ENCODE data around the gene TNRC18.

- TF ChIP-seq CTCF (IDR thresholded peaks at IDR 0.05): no peak
- TF ChIP-seq POLR2A (IDR thresholded peaks at IDR 0.05): no peak
- TF ChIP-seq POLR2AphosphoS5 (IDR thresholded peaks at IDR 0.05): no peak
- TF ChIP-seq EP300 (IDR thresholded peaks at IDR 0.05): no peak
Observed at GRCh38 chr7:5456409-5456808, 32.8 kb upstream of the TNRC18 start.
